NCI-H510A (cell line): ENCODE measurements around the gene CBX4.

ENCODE experiments used
- DNase-seq: peaks from one replicate; lab custom pipeline; 2025; lab: John Stamatoyannopoulos, UW

CBX4 gene

DNA sequence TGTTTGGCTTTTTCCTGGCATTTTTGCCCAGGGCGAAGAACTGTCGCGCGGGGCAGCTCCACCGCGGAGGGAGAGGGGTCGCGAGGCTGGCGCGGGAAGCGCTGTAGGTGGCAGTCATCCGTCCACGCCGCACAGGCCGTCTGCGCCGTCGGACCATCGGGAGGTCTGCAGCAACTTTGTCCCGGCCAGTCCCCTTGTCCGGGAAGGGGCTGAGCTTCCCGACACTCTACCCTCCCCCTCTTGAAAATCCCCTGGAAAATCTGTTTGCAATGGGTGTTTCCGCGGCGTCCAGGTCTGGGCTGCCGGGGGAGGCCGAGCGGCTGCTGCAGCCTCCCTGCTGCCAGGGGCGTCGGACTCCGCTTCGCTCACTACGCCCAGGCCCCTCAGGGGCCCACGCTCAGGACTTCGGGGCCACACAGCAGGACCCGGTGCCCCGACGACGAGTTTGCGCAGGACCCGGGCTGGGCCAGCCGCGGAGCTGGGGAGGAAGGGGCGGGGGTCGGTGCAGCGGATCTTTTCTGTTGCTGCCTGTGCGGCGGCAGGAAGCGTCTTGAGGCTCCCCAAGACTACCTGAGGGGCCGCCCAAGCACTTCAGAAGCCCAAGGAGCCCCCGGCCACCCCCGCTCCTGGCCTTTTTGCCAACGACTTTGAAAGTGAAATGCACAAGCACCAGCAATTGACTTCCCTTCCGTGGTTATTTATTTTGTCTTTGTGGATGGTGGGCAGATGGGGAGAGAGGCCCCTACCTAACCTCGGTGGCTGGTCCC lies 2.3 kb upstream of the CBX4 start:
- no peak for DNase-seq

- no peak for DNase-seq
These were observed 1.7 kb upstream of the CBX4 start for GRCh38 chr17:79840989-79841286.

- no peak for DNase-seq
These were observed 1.2 kb upstream of the CBX4 start for GRCh38 chr17:79840269-79840988.

DNA sequence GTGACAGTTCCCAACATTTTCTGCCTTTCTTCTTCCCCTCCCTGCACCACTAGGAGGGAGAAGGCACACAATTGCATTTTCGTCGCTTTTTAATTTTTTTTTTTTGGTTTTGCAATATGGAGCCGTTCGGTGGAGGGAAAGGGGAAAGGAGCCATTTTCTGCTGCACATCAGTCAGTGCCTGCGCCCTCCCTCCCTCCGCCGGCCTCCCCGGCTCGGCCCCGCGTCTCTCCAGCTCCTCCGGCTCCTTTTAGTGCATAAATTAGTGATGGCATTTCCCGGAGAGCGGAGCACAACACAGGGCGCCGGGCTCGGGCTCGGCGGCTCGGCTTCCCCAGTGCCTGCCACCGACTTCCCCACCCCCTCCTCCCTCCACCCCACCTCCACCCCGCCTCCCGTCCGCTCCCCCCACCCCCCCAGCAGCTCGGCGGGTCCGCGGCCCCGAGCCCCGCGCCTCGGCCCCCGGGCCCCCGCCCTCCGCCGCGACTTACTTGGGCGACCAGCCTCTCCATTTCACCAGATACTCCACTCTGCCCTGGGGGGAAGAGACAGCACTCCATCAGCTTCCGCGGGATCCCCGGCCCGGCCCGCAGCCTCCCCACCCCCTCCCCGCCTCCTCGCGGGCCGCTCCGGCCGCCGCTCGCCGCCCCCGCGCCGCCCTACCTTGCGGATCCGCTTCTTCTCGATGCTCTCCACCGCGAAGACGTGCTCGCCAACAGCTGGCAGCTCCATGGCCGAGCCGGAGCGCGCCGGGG lies 542 bp downstream of the CBX4 start:
- DNase-seq, result no peak

DNA sequence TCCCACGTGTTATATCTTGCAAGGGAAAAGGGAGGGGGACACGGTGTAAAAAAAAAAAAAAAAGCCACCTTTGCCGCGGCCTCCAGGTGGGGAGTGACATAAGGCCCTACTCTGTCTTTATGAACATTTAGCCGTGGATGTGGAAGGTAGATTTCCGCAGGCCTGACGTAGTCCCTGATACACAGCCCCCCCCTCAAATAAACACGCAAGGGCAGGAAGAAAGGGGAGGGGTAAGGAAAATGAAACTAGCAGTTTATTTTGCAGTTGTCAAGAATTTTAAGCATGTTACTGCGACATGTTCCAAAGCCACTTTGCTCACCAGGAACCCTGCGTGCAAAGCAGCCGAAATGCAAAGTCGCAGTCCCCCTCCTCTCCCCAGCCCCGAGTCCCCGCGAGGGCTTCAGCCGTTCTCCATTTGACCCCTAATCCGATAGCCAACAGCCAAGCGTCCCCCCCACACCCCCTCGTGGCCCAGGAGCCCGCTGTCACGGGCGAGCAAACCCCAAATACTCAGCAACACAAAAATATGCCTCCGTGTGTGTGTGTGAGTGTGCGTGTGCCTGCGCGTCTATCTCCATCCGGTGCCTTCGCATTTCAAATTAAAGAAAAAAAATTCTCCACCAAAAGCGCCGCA lies 1.2 kb downstream of the CBX4 start:
- DNase-seq, result no peak

DNA sequence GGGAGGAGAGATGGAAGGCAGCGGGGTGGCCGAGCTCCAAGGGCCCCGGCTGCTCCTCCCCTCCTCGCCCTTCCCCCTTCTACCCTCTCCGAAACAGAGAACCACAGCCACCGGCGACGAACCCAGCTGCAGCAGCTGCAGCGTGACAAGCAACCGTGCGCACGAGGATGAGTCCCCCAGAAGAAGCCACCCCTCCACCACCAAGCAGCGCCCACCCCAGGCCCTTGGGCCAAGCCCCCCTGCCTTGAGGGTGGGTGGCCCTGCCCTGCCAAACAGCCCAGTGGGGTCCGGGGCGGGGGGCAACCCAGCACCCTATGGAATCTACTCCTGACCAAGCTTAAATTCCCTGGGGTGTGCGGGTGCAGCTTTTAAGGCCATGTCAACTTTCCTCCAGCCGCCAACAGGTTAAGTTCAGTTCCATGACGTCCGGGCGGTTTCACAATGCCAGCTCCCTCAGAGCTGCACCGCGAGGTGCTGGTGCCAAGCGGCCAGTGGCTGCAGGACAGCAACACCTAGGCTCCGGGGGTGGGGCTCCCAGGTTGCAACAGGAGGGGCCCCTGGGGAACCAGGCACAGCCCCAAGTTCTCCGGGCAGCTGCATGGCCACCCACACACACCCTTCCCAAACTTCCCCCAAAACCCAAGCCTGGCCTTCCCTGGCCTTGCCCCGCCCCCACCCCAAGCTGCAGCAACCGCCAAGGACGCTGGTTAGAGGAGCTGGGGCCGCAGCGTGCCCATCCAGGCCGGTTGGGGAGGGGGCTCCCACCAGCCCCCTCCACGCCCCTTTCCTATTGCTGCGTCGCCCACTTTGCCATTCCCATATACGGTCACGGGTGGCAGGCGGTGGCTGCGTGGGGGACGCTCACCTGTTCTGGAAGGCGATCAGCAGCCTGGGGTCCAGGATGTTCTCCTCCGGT lies 2.0 kb downstream of the CBX4 start:
- DNase-seq, result peak; percentile 63

- no peak for DNase-seq
These were observed 2.7 kb downstream of the CBX4 start for GRCh38 chr17:79836510-79836971.

DNA sequence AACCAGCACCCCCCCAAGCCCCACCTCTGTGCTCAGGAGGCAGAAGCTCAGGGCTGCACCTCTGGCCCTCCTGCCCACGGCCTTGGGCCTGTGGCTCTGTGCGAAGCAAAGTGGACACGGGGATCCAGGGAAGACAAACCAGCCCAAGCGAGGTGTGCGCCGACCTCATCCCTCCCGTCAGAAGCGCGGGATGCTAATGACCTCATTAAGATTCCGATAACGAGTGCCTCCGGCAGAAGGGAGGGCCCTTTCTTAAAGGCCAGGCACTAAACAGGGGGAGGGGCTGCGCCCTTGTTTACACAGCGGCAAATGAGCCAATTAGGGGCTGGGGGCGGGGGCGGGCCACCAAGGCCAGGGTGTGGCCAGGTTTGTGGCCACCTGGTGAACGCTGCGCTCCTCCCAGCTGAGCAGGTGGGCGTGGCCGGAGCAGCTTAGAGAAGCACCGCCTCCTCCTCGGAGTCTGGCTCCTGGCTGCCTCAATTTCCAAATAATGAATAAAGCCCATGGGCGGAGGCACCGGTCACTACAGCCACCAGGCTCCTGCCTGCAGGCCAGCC lies 3.2 kb downstream of the CBX4 start:
- peak; percentile 75 for DNase-seq

- DNase-seq, result no peak
These were observed 3.8 kb downstream of the CBX4 start for GRCh38 chr17:79835470-79835899.

DNA sequence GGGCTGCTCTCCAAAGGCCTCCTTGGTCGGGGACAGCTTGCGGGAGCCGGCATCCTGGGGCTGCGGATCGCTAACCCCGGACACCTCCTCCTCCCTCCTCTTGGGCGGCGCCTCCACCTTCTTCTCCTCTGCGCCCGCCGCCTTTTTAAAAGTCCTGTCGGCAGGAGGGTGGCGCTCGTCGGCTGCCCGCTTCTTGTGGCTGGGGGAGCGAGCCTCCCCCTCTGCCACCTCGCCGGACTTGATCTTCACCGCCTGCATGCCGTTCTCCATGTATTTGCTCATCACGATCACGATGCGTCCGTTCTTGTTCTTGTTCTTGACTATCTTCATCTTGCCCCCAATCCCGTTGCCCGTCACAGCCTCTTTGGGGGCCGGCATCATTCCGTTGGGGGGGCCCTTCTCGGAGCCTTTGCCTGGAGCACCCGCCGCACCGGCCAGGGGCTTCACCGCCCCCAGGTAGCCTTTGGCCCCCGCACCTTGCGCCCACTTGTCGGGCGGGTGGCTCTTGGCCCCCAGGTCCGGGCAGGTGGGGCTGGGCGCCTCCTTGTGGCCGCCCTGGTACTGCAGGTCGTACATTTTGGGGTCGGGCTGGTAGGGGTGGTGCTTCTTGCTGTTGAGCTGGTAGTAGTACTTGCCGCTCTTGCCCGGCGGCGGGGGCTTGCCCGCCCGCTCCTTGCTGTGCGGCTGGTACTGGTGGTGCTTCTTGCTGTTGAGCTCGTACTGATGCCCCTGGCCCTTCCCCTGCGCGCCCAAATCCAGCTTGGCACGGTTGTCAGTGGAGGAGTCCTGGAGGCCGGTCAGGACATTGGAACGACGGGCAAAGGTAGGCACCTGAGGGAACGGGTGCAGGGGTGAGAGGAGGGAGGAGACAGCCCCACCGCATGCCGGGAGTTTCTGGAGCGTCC lies 4.4 kb downstream of the CBX4 start:
- DNase-seq, result no peak

DNA sequence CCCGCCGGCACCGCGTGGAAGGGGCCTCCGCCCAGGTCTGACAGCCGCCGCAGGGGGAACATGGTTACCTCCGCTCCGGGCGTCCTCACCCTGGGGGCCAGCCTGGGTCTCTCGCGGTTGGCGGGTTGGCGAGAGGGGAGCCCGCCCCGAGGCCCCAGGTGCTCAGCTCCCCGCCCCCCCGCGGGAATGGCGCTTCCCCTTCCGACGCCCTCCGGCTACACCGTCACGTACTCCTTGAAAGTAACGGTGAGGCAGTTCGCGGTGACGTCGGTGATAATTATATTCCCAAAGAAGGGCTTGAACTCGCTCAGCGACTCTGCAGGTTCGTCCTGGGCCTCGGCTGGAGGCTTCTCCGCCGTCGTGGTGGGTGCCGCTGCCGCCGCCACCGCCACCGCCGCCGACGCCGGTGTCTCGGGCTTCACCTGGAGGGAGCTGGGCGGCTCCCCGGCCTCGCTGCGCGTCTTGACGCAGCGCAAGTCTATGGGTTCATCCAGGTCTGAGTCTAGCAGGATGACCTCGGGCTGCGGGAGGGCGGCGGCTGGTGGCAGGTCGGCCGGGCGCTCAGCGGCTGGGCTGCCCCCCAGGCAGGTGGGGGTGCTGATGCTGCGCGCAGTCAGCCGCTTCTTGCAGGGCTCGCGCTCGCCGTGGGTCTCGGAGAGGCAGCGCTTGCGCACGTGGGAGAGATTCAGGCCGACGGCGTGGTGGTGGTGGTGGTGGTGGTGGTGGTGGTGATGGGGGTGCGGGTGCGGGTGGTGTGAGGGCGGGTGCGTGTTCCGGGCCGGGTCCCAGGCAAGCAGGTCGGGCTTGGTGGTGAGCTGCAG lies 5.3 kb downstream of the CBX4 start:
- DNase-seq, result no peak

GRCh38 chr17:79833110-79833450 lies 6.2 kb downstream of the CBX4 start:
- no peak for DNase-seq

DNA sequence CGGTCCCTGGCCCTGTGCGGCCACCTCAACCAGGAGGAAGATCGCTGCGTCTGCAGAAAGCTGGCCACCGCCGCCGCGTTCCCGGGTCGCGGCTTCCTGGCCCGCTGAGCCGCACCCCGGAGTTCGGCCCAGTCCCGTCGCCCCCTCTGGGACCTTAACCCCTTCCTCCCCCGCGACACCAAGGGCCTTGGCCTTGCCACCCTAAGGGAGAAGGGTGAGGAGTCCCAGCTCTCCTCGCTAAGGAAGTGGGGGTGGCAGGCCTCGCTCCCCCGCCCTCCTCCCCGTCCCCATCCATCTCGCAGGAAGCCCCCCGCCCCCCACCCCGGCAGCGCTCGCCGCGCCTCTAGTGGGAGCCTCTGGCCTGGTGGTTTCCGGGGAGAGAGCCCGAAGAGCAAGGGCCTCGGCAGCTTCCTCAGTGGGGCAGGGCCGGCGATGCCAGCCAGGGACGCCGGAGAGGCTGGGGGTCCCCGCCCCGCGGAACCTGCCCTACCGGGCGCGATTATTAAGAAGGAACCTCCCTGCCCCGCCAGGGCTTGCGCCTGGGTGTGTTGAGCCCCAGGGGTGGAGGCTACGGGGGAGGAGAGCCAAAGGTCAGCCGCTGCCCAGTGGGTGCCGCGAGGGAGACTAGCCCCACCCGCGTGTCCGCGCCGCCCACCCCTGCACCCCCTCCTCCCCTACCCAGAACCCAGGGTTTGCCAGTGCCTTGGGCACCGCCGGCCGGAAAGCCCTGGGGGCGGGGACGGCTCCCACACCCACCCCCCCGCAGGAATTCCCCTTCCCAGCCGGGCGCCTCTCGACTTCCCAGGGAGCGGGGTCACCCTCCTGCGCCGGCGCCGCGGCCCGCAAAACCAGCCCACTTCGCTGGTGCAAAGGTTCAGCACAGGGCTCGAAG lies 6.8 kb downstream of the CBX4 start:
- DNase-seq, result no peak

DNA sequence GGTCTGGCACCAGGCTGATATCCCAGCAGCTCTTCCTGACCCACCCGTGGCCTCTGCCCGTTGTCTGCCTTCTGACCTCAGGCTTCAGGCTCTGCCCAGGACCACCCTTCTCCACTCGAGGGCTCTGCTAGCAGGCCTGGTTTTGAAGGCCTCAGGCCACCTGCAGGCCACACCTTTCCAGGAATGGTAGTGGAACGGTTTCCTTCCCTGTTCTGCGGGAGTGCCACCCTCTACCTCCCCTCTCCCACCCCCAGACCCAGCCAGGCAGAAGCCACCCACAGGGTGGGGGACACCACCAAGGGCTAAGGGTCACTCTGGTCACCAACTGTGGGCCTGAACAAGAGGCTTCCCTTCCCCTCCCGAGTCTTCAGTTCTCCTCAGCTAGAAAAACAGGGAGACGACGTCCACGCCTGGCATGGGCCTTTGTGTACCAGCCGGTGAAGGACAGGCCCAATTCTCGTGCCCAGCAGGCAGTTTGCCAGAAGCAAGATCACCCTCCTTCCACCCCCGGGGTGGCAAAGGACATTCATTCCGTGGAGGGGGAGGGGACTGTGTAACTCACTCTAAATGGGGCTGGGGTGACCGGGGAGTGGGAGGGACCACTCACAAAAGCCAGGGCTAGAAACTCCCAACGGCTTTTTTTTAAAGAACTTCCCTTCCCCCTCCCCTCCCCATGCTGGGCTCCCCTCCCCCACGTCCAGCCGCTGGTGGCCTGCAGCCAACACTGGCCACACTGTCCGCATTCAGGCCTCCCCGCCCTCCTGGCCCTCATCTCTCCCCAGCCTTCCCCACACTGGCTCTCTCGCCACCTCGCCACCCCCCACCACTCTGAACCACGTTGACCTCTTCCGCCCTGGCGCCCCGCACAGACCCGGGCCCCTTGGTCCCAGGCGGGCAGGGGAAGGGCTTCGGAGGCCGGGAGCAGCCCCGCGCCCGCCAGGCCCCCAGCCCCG lies 7.7 kb downstream of the CBX4 start:
- DNase-seq, result no peak

DNA sequence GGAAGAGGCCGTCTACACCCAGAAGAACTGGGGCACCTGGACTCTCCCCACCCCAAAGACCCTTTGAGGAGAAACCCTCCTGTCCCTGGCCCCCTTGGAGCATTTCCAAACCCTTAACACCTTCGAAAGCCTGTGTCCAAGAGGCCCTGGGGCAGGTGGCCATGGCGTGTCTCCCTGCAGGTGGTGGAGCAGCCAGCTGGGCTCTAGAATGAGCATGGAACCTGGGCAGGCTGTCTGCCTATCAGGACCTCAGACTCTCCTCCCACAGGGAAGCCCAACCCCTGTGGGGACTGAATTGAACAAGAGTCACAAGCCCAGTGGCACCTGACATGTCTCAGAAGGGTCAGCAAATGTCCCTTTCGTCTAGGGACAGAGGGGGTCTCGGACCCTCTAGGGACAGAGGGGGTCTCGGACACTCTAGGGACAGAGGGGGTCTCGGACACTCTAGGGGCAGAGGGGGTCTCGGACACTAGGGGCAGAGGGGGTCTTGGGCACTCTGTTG lies 8.4 kb downstream of the CBX4 start:
- DNase-seq, result peak; percentile 51

DNA sequence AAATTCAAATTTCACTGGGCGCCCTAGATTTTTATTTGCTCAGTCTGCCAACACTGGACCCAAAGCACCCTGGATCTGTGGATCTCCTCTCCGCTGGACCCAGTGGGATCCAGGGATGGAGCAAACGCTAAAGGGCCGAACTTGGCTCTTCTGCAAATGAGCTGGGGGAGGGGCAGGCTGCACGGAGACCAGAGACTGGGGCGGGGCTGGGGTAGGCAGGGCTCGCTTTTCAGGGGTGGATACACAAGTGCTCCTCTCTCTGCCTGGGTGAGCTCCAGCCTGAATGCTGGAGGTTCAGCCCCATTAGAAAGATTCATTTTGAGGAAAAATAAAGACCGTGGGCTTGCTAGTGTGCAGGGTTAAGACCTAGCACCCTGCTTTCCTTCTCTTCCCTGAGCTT lies 8.9 kb downstream of the CBX4 start:
- DNase-seq, result no peak

DNA sequence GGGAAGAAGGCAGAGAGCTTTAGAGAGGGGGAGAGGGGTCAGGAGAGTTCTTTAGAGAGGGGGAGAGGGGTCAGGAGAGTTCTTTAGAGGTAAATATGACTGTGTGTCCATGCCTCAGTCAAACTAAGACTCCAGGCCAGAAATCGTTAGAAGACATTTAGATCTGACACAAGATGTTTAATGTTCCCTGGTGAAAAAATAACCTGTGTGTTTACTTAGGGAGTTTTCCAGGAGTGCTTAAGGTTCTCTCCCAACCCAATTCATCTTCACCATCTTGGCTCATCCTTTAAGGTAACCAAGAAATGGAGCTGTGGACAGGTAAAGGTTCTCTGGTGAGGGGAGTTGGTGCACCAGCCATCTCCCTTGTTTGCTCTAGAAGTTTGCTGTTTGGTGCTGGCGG lies 9.8 kb downstream of the CBX4 start:
- no peak for DNase-seq
